Activated CD8-positive, alpha-beta memory T cell treated with anti-CD3 and anti-CD28 coated beads for 48 hours (primary cell): ENCODE measurements around the gene TFDP1.
"Not testable (repeated sequence)": the region's sequence is repeated elsewhere in the genome, so short reads cannot be mapped to it uniquely, and the experiment has no call there.

ENCODE experiments used
- DNase-seq, 3 experiments: peaks; one replicate each; pipeline ENCODE4 v3.0.0-alpha.2; 2020; ENCODE audit warnings: low read depth in 2 of 3, low spot score in 2 of 3

Gene TFDP1

DNA sequence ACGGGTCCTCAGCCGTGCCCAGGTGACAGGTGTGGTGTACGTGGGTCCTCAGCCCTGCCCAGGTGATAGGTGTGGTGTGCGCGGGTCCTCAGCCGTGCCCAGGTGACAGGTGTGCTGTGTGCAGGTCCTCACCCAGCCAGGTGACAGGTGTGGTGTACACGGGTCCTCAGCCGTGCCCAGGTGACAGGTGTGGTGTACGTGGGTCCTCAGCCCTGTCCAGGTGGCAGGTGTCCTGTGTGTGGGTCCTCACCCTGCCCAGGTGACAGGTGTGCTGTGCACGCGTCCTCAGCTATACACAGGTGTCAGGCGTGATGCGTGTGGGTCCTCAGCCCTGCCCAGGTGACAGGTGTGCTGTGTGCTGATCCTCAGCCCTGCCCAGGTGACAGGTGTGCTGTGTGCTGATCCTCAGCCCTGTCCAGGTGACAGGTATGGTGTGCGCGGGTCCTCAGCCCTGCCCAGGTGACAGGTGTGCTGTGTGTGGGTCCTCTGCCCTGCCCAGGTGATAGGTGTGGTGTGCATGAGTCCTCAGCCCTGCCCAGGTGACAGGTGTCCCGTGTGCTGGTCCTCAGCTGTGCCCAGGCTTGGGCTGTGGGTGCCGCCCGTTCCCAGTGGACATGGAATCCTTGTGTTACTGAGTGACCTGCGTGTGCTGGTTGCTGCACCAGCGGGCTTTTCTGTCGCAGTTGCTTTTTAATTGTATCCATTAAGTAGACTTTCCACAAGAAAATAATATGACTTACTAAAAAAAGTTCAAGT, 9.7 kb downstream of the TFDP1 start:
- DNase-seq, result not testable (repeated sequence)

DNA sequence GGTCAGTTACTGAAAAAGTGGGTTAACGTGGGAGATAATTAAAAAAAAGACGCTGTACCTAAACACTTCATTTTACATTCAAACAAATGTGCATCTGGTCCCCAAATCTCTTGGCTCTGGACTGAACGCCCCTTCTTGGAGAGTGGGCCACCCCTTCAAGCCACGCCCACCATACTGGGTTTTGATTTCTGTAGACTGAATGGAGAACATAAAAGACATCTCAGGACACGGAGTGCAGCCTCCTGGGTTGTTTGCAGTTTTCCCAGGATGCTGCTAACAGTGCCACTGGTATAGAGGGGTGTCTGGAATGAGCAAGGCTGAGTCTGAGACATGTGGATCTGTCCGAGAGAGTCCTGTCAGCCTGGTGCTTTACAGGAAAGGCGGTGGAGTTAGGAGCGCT, 10.6 kb downstream of the TFDP1 start:
- DNase-seq, result no peak

DNA sequence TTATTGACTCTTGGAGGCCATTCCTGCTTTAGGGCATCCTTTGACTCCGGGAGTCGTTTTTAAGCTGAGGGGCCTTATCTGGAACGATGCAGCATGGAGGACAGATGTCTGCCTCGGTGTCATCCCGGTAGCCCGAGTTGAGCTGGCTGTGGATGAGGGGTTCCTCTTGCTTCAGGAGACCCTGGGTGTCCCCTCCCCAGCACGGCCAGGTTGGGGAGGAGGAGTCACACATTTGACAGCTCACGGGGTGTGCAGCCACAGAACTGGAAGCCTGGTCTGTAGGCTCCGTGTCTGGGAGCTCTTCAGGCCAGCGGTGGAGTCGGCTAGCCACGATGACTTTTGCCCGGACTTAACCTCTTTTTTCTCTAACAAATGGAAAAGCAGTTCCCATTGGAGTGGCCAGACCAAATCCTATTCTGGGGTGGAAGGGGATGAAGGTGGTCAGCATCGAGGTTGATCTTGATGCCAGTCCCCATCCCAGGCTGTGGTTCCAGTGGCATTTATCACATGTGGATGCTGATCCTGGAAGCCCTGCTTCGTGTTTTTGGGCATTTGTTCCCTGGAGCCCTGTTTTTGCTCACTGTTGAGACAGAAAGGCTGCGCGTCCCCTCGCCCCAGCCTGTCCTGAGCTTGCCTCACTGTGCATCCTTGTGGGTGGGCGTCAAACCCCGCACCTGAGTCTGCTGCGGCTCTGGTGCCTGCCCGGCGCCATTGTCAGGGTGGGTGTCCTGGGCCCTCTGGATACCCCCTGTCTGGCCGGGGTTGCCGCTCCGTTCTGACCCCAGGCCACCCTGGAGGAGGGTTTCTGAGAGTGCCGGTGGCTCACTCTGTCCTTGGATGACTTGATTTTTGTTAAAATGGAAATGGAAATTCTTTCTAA, 12.0 kb downstream of the TFDP1 start:
- DNase-seq, result no peak

DNA sequence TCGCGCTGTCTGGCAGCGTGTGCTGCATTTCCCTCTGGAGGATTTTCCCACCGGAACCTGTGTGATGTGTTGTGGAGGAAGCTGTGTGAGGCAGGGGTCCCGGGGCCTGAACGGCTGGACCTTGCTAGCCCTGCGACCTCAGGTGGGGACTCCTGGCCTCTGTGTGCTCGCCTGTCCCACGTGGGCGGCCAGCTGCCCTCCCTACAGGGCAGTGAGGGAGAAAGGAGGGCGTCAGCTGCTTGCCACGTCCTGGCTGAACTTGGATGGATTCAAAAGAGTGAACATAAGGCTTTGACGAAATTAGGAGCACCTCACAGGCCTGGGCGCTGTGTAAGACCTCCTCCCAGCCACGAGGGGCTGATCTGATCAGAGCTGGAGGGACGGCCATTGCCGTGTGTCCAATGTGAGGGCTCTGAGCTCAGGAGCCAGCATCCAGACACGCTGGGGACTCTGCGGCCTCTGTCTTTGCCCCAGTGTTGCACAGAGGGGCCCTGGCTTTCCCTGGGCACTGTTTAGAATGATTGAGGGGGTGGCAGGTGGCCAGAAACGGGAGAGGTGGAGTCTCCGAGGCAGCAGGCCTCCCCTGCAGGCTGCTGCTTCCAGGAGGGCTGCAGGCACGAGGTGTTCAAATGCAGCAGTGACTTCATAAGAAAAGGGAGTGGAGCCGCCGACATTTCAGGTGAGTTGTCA, 13.0 kb downstream of the TFDP1 start:
- DNase-seq, result no peak

DNA sequence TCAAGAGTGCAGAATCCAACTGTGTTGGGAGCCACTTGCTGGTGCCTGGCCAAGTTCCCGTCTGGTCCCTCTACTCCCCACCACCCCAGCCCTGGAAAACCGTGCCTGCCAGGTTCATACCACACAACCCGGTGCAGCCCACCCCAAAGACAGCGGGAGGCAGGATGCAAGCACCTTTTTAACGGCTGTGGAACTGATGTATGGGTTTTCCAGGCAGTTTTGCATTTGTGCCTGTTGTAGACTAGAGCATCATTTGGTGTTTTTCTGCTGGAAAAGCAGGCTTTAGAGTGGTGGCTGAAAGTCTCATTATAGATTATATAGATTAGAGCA, 13.5 kb downstream of the TFDP1 start:
- no peak for DNase-seq

DNA sequence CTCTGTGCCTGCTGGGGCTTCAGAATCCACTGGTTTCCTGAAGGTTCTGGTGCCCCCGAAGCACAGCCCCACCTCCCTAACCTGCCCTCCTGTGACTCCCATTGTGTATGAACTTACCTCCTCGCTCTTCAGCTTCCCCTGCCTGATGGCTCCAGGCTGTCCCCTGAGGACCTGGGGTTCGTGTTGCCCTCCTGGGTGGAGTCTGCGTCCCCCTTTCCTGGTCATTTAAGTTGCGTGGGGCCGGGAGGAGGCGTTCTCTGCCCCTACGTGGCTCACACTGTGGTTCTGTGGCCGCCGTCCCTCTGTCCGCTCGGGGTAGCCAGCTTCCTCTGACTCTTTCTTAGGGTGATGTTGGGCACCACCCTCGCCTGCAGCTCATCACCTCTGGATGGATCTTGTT, 13.9 kb downstream of the TFDP1 start:
- DNase-seq, result no peak

DNA sequence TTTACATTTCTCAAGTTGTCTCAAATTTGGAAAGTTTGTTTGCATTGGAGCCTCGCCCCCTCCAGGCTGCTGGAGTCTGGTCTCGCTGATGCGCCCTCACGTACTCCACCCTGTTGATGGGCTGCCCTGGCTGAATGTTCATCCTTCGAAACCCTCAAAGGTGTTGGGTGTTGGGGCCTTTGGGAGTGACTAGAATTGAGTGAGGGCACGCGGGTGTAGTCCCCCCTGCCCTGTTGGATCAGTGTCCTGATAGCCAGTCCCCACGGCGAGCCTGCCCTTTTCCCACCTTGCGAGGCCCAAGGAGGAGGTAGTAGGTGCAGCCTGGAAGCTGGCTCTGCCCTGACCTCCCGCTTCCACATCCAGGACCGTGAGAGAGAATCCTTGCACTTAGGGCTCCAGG, 14.8 kb downstream of the TFDP1 start:
- DNase-seq, result no peak

DNA sequence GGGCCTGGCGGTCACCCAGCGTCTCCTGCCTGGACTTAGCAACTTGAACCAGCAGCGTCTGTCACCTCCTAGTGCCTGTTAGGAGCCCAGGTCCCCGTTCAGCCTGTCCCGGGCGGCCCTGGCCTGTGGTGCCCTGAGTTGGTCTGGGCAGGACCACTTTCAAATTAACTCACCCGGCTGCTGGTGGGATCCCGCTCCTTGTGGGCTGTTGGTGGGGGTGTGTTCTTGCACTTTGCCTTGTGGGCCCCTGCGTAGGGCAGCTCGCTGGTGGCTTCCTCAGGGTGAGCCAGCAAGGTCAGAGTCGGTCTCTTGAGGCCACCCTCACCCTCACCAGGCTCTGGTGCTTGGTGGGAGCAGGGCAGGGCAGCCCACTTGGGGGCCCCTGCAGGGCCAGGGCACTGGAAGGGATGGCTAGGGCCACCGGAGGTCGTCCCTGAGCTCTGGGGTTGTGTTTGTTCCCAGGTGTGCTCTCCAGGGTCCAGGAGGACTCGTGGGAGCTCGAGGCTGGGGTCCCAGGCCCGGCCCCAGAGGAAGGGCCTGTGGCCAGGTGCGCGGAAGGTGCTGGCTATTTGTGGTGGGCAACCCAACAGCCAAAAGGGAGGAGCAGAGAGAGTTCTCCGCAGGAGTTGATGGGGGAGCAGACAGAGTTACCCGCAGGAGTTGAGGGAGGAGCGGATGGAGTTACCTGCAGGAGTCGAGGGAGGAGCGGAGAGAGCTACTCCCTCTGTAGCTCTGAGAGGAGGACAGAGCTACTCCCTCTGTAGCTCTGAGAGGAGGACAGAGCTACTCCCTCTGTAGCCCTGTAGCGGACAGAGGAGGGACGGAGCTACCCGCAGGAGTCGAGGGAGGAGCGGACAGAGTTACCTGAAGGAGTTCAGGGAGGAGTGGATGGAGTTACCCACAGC, 16.9 kb downstream of the TFDP1 start:
- DNase-seq, result no peak

DNA sequence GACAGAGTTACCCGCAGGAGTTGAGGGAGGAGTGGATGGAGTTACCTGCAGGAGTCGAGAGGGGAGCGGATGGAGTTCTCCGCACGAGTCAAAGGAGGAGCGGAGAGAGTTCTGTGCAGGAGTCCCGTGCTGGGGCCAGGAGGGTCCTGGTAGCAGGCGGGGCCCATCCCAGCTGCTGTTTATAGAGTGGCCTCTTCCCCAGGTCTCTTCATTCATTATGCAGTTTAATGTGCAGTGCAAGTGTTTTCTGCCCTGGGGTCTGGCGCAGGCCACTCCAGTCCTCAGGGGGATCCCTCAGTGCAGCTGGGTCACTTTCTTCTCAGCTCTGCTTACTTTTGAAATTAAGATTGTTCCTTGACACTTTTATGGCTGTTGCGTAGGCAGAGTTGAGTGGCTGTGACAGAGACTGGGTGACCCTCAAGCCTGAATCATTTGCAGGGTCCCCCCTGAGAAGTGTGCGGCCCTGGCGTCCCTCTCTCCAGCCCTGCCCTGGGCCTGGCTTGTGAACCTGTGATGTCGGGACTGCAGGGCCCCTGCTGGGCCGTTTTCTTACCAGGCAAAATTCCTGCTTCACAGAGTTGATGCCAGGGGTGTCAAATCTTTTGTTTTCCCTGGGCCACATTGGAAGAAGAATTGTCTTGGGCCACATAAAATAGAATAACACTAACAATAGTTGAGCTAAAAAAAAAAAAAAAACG, 17.9 kb downstream of the TFDP1 start:
- no peak for DNase-seq

DNA sequence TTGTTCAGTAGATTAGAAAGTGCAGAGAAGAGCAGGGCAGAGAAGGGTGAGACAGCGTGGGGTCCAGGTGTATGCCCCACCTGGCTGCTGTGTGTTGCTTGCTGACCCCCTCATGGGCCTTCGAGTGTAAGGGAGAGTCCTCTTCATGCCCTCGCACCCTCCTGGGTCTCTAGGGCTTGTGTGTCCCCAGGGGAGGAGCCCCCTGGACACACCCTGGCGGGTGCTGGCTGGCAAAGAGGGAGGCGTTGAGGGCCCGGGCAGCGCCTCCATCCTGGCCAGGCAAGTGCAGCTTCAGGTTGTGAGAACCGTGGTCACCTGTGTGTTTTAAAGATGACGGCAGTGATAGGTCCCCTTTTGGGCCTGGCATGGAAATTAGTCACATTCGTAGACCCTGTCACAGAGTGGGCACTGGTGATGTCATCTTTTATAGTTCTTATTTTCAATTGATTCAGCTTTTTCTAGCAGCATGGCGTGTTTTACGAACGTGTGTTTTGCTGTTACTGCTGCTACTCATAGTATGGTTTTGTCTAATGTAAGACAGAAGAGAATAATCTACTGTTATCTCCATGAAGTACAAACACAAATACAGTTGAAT, 18.7 kb downstream of the TFDP1 start:
- no peak for DNase-seq

DNA sequence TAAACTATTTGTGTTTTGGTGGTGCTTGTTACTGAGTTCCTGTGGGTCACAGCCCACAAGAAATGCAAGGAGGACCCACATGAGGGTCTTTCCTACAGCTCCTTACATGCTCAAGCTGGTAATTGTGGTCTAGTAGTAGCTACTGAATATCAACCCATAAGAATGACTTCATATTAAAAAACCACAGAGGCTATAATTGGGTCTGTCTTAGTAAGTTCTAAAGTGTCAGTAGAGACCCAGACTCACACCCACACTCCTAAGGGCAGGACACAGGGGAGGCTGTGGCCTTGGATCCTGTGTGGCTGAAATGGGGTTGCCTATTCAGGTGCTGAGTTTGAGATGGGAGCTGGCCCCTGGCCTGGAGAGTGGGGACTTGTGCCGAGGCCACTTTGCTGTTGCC, 19.6 kb downstream of the TFDP1 start:
- DNase-seq, result no peak

DNA sequence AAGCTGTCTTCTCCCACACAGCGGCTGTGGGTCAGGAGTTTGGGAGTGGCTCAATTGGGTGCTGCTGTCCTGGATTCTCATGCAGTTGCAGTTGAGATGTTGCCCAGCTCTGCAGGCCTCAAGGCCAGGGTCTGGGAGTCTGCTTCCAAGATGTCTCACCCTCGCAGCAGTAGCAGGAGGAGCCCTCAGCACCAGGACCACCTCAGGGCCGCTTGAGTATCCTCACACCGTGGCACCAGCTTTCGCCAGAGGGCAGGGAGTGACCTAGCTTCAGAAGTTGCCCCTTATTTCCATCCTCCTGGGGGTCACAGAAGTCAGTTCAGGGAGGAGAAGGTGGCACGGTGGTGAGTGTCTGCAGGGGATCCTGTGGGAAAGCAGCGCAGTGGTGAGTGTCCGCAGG, 20.9 kb downstream of the TFDP1 start:
- no peak for DNase-seq

DNA sequence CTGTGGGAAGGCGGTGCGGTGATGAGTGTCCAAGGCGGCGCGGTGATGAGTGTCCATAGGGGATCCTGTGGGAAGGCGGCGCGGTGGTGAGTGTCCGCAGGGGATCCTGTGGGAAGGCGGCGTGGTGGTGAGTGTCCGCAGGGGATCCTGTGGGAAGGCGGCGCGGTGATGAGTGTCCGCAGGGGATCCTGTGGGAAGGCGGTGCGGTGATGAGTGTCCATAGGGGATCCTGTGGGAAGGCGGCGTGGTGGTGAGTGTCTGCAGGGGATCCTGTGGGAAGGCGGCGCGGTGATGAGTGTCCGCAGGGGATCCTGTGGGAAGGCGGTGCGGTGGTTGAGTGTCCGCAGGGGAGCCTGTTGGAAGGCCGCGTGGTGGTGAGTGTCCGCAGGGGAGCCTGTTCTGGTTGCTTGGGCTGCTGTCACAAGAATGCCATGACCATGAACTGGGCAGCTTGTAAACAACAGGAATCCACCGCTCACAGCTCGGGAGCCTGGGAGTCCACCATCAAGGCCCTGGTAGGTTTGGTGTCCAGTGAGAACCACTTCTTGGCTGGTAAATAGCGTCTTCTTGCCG, 21.4 kb downstream of the TFDP1 start:
- DNase-seq, result no peak

DNA sequence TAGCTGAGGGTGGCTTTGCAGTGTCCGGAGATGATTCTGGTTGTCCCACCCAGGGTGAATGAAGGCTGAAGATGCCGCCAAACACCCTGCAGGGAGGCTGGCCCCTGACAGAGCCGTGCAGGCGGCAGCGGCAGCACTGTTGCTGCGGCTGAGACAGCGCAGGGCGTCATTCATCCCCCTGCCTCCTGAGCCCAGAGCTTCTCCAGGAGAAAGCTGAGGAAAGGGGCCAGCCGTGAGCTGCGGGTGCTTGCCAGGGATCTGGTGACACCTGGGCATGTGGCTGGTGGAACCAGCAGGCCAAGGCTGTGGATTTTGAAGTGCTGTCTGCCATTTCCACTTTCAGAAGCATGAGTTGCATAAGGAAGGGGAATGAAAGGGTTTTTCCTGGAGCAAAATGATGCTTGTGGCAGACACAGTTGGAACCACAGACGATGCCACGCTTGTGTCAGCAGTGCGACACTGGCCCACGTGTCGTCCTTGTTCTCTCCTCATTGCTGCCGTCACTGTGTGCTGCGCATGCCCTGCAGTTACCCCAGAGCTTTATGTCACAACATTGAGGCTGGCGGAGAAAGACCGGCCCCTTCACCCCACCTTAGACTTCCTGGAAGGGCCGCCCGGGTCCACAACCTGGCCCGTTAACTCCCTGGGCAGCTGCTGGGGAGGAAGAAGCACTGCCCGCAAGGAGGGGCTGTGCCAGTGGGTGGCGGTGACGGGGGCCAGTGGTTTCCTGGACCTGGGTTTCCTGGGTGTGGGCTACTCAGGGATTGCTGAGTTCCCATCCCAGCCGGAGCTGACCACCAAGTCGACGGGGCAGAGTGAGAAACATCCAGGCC, 22.7 kb downstream of the TFDP1 start:
- no peak for DNase-seq

DNA sequence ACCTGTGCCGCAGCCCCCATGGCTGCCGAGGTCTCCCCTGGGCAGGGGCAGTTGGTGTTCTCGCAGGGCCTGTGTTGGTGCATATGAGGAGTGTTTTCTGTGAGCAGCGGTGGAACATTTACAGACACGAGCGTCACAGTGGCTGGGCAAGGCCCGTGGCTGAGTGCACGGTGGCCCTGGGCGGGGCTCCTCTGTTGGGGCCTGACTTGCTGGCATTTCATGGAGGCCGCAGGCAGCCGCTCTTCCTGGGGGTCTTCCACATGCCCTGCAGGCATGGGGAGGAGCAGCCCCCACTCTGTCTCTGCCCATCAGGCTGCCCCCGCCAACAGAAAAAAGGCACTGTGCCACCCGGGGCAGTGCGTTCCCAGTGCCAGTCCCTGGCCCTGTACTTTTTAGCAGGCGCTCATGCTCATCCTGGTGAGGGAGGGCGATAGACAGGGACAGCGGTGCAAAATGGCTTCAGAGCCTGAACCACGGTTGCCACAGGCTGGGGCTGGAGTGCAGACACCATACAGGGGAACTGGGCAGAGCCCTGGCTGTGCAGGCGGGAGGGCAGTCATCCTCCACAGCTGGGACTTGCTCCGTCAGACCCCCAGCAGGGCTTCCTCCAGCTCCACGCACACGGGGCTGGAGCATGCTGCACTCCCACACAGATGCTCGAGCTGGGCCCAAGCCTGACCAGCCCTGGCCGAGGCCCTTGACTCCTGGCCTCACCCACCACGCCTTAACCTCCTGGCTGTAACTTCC, 23.5 kb downstream of the TFDP1 start:
- no peak for DNase-seq

DNA sequence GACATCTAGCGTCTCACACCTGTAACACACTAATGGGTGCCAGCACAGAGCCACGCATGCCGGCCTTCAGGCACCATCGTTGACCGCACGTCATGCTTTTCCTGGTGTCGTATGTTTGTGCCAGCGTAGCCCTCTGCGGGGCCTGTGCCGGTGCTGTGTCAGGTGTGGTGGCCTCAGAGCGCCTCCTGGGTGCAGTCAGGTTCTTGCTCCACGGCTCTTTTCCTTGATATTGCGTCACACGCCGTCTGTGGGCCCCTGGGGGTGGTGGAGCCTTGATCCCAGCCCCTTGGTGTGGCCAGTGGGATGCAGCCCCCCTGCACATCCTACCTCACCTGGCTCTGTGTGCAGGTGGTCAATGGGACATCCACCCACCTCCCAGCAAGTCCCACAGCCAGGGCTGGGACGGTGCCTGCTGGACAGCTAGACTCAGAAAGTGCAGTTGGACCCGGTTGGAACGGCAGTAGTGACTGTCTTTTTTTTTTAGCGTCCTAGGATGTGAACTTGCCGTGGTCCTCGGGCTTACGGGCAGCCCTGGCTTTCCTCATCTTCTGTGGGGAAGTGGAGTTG, 24.5 kb downstream of the TFDP1 start:
- DNase-seq, result no peak

DNA sequence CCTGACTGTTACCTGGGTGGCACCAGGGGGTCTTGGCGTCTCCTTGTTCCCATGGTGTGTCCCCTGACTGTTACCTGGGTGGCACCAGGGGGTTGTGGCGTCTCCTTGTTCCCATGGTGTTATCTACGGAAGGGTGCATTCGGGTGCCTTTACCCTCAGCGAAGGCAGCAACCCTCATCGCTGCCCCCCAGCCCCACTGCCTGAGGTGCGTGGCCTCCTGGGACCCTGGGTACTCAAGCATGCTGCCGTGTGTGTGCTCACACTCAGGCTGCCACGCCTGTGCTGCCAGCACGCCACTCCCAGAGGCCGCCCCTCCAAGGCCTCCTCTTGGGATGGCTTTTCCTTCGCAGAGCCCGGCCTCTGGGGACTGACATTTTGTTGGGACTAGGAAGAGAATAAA, 25.1 kb downstream of the TFDP1 start:
- DNase-seq, result no peak

DNA sequence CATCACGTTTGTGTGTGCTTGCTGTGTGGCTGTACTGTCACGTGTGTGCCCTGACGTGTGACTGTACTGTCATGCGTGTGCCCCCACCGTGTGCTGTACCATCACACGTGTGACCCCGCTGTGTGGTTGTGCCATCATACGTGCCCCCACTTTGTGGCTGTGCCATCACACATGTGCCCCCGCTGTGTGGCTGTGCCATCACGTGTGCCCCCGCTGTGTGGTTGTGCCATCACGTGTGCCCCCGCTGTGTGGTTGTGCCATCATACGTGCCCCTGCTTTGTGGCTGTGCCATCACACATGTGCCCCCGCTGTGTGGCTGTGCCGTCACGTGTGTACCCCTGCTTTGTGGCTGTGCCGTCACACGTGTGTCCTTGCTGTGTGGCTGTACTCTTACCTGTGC, 25.7 kb downstream of the TFDP1 start:
- DNase-seq, result no peak
